Thymus (tissue), 11 donors: Measurements from ENCODE around the gene DMRTA1. TPM values are rescaled to one million over a fixed set of nuclear protein-coding genes. Genes with fewer than 3 reads are reported as not detected.
A peak's percentile ranks its signal among the peaks of the same experiment; 100 is the strongest.
"Not testable (repeated sequence)": the region's sequence is repeated elsewhere in the genome, so short reads cannot be mapped to it uniquely, and the experiment has no call there.

Source experiments
- DNase-seq, 9 donors: peaks; one replicate each; pipeline ENCODE4 v3.0.0-alpha.2; 2013; ENCODE audit warnings: low spot score in 9 of 9, low read depth in 6 of 9, missing footprints in 1 of 9
- H3K27ac ChIP-seq, 2 donors: one replicate each; pipeline ENCODE4 v1.5.1; 2013; ENCODE audit warnings: control low read depth in 1 of 2, low read depth in 1 of 2, low read length in 1 of 2, mild to moderate bottlenecking in 1 of 2, moderate library complexity in 1 of 2
- H3K27me3 ChIP-seq, 2 donors: one replicate each; pipeline ENCODE4 v1.5.1; 2013; ENCODE audit warnings: low read length in 1 of 2; ENCODE audit not compliant: control insufficient read depth in 2 of 2, insufficient read depth in 1 of 2
- H3K36me3 ChIP-seq, 2 donors: one replicate each; pipeline ENCODE4 v1.5.1; 2013; ENCODE audit warnings: low read length in 1 of 2, mild to moderate bottlenecking in 1 of 2, moderate library complexity in 1 of 2; ENCODE audit not compliant: control insufficient read depth in 2 of 2, insufficient read depth in 2 of 2
- H3K4me1 ChIP-seq, 2 donors: one replicate each; pipeline ENCODE4 v1.5.1; 2013; ENCODE audit warnings: low read length in 2 of 2; ENCODE audit not compliant: control insufficient read depth in 2 of 2, insufficient read depth in 2 of 2
- H3K4me3 ChIP-seq, 2 donors: one replicate each; pipeline ENCODE4 v1.5.1; 2013; ENCODE audit warnings: low read length in 2 of 2, control low read depth in 1 of 2, mild to moderate bottlenecking in 1 of 2
- H3K9me3 ChIP-seq, 2 donors: one replicate each; pipeline ENCODE4 v1.5.1; 2013; ENCODE audit warnings: low read length in 1 of 2, mild to moderate bottlenecking in 1 of 2; ENCODE audit not compliant: control insufficient read depth in 2 of 2, insufficient read depth in 1 of 2
- WGBS: extraction: QIAGEN DNeasy Blood & Tissue Kit; methylation state at CpG from one replicate; pipeline ENCODE4 v1.1.7; 2013; 5-methylcytosine and 5-hydroxymethylcytosine counted together
- polyA plus RNA-seq: library from polyadenylated mRNA; stranded (reverse); fragments of 200-250 nt; gene quantifications from one replicate; pipeline ENCODE4 v1.2.3, GENCODE V29; 2013
- total RNA-seq: library from RNA; stranded (reverse); fragments of 120-200 nt; gene quantifications from one replicate; pipeline ENCODE4 v1.2.4, GENCODE V29; 2013
- donor health status: healthy.

DMRTA1 gene
- total and polyA plus RNA-seq, 2 donors, result 0.71 to 1.0 TPM

DNA sequence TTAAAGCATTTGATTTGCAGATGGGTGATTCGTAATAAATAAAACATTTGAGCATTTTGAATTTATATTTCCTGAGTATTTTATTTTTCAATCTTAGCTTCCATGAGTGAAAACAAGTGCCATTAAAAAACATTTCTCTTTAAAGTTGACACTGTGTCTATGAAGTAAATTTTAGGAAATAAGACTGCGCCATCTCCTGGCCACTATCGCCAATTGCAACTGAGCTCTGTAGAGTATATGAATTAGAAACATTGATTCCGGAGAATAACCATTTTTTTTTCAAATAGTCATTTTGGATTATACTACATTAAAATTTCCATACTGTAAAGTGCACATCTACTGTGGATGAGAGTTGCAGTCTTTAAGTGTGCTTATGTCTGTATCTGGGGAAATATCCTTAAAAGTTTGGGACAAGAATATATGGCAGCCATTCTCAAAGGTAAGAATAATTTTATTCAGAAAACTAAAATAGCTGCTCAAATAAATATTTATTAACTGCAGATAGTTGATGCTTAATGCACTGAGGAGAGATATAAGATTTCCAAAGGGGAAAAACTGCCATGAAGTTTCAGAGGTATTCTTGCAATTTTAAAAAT, 5.9 kb downstream of the DMRTA1 start:
- H3K4me3 ChIP-seq, result no peak overlapping the region
- peaks cover 8 to 13% of the 10 kb centered on the region in 2 donors for H3K27me3 ChIP-seq
- no peaks in the 10 kb centered on the region for H3K9me3 ChIP-seq
- no peak overlapping the region for H3K27ac ChIP-seq
- no peaks in the 10 kb centered on the region for H3K4me1 ChIP-seq
- DNase-seq, result peak in 4 of 9 donors; percentile 5 to 26 (median 12)
- no peaks in the 10 kb centered on the region for H3K36me3 ChIP-seq
- 12% methylated on average over 4 of the region's 4 CpGs for WGBS

DNA sequence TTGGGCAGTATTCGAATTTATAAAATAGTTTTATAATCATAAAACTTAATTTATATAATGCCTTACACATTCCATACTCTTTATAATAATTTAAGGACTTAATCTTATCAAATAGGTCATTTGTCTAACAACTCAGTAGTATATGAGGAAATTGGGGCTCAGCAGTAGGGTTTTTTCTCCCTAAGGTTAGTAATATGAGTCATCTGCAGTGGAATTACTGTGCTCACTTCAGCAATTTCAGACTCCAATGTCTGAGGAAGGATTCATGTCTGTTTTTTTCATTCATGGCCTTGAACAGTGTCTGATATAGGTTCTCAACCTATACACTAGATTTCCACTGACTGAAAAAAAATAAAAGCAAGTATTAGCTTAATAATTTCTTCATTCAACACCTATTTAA, 7.4 kb downstream of the DMRTA1 start:
- Histone ChIP-seq H3K36me3 (no peaks in the 10 kb centered on the region), H3K9me3 (no peaks in the 10 kb centered on the region), H3K4me1 (no peaks in the 10 kb centered on the region), H3K4me3 (no peak overlapping the region), H3K27me3 (no peaks in the 10 kb centered on the region), H3K27ac (no peak overlapping the region)
- DNase-seq, result no peak
- 0% methylated on average over 1 of the region's 1 CpG for whole genome bisulfite sequencing

DNA sequence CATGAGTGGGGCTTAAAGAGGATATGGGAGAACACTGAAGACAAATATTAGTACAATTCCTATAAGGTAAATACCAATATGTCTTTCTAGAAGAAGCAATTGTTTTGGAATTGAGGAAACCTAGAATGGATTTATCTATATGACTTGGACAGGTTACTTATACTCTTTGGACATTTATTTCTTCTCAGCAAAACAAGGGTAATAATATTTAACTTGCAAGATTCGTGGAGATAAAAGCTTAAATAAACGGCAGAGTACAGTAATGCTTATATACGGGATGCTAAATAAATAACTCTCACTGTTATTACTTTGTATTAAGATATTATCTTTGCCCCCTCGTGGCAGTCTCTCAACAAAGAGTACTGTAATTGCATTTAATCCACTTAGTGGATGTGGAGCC, 8.6 kb downstream of the DMRTA1 start:
- Histone ChIP-seq H3K27me3 (no peaks in the 10 kb centered on the region), H3K9me3 (no peaks in the 10 kb centered on the region), H3K36me3 (no peaks in the 10 kb centered on the region), H3K27ac (no peak overlapping the region), H3K4me3 (no peak overlapping the region), H3K4me1 (no peaks in the 10 kb centered on the region)
- DNase-seq, result no peak
- 71% methylated on average over 4 of the region's 4 CpGs for WGBS

DNA sequence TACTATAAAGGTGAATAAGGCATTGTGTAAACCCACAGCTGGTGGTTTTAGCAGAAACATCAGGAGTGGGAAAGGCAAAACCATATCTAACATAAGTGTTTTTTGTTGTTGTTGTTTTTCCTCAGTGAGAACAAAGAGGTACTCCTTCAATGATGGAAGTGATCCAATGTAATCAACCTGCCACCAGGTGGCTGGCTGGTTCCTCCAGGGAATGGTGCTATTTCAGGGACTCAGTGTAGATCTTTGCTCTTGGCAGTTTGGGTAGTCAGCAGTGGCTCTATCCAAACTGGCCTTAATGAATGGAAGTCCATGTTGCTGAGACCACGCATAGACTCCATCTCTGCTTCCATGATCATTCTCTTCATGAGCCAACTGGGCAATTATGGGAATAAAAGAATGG, 10.8 kb downstream of the DMRTA1 start:
- no peaks in the 10 kb centered on the region for H3K9me3 ChIP-seq
- DNase-seq, result no peak
- no peaks in the 10 kb centered on the region for H3K36me3 ChIP-seq
- H3K27ac ChIP-seq, result no peak overlapping the region
- H3K4me1 ChIP-seq, result no peaks in the 10 kb centered on the region
- H3K4me3 ChIP-seq, result no peak overlapping the region
- no peaks in the 10 kb centered on the region for H3K27me3 ChIP-seq
- 95% methylated on average over 1 of the region's 1 CpG for WGBS

DNA sequence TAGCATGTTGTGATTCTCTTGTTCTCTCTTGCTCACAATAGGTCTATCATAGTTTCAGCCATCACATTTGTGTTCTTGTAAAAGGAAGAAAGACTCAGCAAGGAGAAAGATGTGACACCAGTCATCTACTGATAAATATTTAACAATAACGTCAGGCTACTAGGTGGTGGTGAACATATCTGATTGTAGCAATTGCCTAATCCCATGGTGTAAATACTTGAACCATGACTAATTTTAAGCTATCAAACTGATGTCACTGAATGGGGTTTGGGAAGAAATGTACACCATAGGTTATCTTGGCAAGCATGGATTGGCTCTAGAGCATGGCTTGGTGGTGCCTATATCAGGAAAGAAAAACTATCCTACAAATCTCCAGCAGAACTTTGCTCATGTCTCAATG, 16.6 kb downstream of the DMRTA1 start:
- no peak overlapping the region for H3K4me3 ChIP-seq
- no peak for DNase-seq
- no peaks in the 10 kb centered on the region for H3K36me3 ChIP-seq
- no peak overlapping the region for H3K27ac ChIP-seq
- no peaks in the 10 kb centered on the region for H3K9me3 ChIP-seq
- WGBS, result 92% methylated on average over 1 of the region's 1 CpG
- no peaks in the 10 kb centered on the region for H3K4me1 ChIP-seq
- no peaks in the 10 kb centered on the region for H3K27me3 ChIP-seq

DNA sequence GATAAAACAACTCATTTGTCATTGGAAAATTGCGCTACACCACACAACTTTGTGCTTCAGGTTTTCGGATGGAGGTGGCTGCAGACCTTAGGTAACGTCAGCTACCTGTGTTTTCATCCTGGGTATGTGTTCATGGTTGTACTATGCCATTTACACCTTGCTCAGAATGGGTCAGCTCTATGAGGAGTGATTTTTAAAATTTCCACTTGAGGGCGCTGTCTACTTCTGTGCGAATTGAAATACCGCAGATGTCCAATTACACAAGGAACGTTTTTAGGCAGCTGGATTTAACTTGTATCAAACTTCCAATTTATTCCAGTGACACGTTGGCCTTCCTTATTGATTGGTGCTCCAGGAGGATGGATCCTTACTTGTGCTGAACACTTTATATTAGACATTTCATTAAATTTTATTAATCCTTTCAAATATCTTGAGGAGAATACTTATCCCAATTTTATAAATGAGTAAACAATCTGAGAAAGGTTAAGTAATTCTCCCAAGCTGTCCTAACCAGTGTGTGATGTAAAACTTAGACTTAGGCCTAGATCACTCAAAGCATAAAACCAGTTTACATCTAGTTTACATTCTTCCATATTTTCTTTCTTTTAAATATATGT, 23.4 kb downstream of the DMRTA1 start:
- H3K27ac ChIP-seq, result no peak overlapping the region
- no peaks in the 10 kb centered on the region for H3K4me1 ChIP-seq
- H3K4me3 ChIP-seq, result no peak overlapping the region
- peak in 2 of 9 donors; percentile 16 to 18 for DNase-seq
- no peaks in the 10 kb centered on the region for H3K9me3 ChIP-seq
- no peaks in the 10 kb centered on the region for H3K27me3 ChIP-seq
- 5% methylated on average over 8 of the region's 8 CpGs for WGBS
- H3K36me3 ChIP-seq, result no peaks in the 10 kb centered on the region

DNA sequence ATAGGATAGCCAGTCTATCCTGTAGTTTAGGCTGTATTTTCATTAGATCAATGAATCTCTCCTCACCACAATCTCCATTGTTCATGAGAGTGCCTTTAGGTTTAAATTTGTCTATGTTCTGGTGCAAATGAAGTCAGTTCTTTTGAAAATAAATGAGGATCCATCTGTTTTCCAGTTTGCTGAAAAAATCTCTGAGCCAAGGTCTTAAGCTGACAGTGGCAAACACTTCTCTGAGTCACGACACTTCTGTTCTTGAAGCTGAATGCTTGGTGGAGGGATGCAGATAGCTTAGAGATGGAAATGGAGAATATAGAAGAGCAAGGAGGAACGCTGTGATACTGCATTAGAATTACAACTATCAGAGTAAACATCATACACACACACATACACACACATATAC, 34.9 kb downstream of the DMRTA1 start:
- H3K27me3 ChIP-seq, result no peaks in the 10 kb centered on the region
- DNase-seq, result no peak
- H3K4me3 ChIP-seq, result no peak overlapping the region
- H3K9me3 ChIP-seq, result no peaks in the 10 kb centered on the region
- no peaks in the 10 kb centered on the region for H3K4me1 ChIP-seq
- no peak overlapping the region for H3K27ac ChIP-seq
- WGBS, result 92% methylated on average over 2 of the region's 2 CpGs
- H3K36me3 ChIP-seq, result no peaks in the 10 kb centered on the region

DNA sequence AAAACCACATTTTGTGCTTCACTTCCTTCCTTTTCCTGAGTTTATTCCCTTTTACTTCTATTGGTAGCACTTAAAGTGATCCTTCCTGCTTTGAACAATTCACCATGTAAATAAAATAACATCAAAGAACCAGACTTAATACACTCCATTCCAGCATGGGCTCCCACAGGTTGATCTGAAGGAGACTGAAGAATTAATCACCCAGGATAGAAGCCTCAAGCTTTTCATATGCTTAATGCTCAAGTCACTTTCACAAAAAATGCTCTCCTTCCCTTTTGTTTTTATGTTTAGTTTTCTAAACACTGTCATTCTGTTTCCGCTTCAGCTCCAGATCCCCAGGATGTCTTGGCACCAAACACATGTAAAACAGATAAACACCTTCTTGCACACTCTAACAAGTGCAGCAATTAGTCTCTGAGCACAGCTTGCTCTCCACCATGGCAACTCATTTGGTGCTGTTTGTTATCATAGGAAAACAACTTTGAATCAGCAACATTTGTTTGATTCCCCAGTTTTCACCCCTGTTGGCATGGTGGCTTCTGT, 37.0 kb downstream of the DMRTA1 start:
- Histone ChIP-seq H3K36me3 (no peaks in the 10 kb centered on the region), H3K4me1 (no peaks in the 10 kb centered on the region), H3K27me3 (no peaks in the 10 kb centered on the region), H3K27ac (no peak overlapping the region), H3K4me3 (no peak overlapping the region), H3K9me3 (no peaks in the 10 kb centered on the region)
- no peak for DNase-seq
- 88% methylated on average over 1 of the region's 1 CpG for WGBS

DNA sequence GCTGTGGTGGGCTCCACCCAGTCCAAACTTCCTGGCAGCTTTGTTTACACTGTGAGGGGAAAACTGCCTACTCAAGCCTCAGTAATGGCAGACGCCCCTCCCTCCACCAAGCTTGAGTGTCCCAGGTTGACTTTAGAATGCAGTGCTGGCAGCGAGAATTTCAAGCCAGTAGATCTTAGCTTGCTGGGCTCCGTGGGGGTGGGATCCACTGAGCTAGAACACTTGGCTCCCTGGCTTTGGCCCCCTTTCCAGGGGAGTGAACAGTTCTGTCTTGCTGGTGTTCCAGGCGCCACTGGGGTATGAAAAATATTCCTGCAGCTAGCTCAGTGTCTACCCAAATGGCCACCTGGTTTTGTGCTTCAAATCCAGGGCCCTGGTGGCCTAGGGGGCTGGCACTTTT, 49.6 kb downstream of the DMRTA1 start:
- not testable (repeated sequence) for H3K27me3 ChIP-seq, DNase-seq, H3K4me1 ChIP-seq, H3K9me3 ChIP-seq, H3K27ac ChIP-seq, H3K4me3 ChIP-seq, H3K36me3 ChIP-seq
- 87% methylated on average over 4 of the region's 4 CpGs for WGBS
